Activated naive CD8-positive, alpha-beta T cell treated with anti-CD3 and anti-CD28 coated beads, Interleukin-2, amount 50 U/mL, for 24 hours (primary cell): ENCODE measurements around the gene TRIM14.

Source experiments
- ATAC-seq: fragments of 150-1000 bp; cut with Tn5 transposase; one replicate; pipeline ENCODE4 v1.10.0; 2021
- DNase-seq: peaks from one replicate; pipeline ENCODE4 v3.0.0; 2021
- H3K27ac Mint-ChIP-seq: one replicate; pipeline ENCODE4 v1.8.0; 2021; ENCODE audit warnings: mild to moderate bottlenecking, mixed read lengths
- H3K27me3 Mint-ChIP-seq: one replicate; pipeline ENCODE4 v1.8.0; 2021; ENCODE audit warnings: mixed read lengths
- H3K36me3 Mint-ChIP-seq: one replicate; pipeline ENCODE4 v1.8.0; 2021; ENCODE audit warnings: low read depth, mixed read lengths
- H3K4me1 Mint-ChIP-seq: one replicate; pipeline ENCODE4 v1.8.0; 2021; ENCODE audit warnings: mixed read lengths
- H3K4me3 Mint-ChIP-seq: one replicate; pipeline ENCODE4 v1.8.0; 2021; ENCODE audit warnings: mild to moderate bottlenecking, moderate library complexity, mixed read lengths
- H3K9me3 Mint-ChIP-seq: one replicate; pipeline ENCODE4 v1.8.0; 2021; ENCODE audit warnings: mixed read lengths

Gene TRIM14

DNA sequence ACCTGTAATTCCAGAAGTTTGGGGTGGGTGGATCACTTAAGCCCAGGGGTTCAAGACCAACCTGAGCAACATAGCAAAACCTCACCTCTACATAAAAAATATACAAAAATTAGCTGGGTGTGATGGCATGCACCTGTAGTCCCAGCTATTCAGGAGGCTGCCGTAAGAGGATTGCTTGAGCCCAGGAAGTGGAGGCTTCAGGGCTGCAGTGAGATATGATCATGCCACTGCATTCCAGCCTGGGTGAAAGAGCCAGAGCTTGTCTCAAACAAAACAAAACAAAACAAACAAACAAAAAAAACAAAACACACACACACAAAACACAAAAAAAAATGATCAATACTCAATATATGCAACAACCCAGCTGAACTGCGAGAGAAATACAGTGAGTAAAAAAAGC lies 29.5 kb upstream of the TRIM14 start:
- Mint-ChIP-seq H3K4me3 (no peak overlapping the region), H3K36me3 (peaks cover 3% of the 10 kb centered on the region), H3K9me3 (no peaks in the 10 kb centered on the region), H3K4me1 (no peaks in the 10 kb centered on the region), H3K27ac (no peak overlapping the region), H3K27me3 (no peaks in the 10 kb centered on the region)
- ATAC-seq, result no peak
- no peak for DNase-seq

DNA sequence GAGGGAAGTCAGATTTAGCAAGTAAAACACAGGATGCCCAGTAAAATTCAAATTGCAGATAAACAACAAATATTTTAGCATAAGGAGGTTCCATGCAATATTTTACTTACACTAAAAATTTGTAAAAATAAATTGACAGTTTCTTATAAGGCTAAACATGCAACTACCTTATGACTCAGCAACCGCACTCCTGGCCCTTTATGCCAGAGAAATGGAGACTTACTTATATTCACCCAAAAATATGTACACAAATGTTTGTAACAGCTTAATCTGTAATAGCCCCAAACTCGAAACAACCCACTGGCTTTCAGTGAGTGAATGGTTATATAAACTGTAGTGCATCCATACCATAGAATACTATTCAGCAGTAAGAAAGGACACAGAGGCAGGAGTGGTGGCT lies 28.6 kb upstream of the TRIM14 start:
- H3K27me3 Mint-ChIP-seq, result no peaks in the 10 kb centered on the region
- ATAC-seq (no peak), DNase-seq (no peak)
- H3K9me3 Mint-ChIP-seq, result no peaks in the 10 kb centered on the region
- no peaks in the 10 kb centered on the region for H3K4me1 Mint-ChIP-seq
- no peak overlapping the region for H3K4me3 Mint-ChIP-seq
- H3K36me3 Mint-ChIP-seq, result peaks cover 3% of the 10 kb centered on the region
- no peak overlapping the region for H3K27ac Mint-ChIP-seq

DNA sequence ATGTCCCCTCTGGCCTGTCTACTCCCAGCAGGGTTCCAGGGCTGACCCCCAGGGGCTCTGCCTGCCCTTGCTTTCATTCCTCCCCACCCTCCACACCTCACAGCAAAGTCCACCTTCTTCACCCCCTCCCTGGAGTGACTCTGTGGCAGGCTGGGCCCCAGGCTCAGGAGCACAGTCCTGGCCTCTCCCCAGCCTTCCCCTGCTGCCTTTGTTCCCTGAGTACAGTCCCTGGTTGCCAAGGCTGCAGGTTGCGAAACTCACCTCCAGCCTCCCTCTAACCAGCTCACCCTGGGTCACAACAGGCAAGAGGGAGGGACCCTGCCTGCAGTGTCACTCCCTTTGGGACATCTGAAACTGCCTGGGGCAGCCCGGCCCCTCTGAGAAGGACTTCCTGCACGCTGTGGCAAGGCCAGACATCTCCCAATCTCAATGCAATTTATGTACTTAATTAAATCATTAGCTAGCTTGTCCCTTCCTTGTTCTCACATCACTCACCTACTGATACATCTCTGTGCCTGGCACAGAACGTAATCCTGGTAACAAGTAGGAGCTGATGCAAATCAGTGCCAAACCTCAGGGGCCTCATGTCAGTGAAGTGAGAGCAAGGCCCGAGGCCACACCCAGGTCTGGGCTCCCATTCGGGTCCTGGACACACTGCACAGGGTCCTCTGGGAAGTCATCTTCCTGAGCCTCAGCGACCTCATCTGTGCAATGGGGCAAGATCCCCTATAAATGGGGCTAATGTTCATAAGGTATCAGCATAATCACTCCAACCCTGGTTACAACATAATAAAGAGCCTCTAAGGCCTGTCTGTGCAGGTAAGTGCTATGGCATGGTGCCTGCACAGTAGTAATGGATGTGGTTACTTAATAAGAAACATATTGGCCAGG lies 27.3 kb upstream of the TRIM14 start:
- H3K27ac Mint-ChIP-seq, result no peak overlapping the region
- ATAC-seq (no peak), DNase-seq (no peak)

DNA sequence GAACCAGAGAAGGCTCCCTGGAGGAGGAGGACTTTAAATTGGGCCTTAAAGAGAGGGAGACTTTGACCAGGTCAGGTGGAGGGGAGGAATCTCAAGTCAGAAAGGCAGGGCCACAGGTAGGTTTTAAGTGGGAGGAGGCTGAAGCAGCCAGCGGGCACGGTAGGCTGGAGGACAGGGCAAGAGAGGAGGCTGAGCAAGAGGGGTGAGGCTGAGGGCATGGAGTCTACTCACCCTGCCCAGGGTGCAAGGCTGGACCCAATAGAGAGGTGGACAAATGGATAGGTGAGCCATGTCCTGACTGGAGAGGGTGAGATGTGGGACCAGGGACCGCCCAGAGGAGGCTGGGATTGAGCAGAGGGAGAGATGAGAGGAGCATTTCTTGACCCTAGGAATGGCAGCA lies 25.6 kb upstream of the TRIM14 start:
- no peak overlapping the region for H3K4me3 Mint-ChIP-seq
- no peaks in the 10 kb centered on the region for H3K9me3 Mint-ChIP-seq
- peaks cover 3% of the 10 kb centered on the region for H3K36me3 Mint-ChIP-seq
- DNase-seq, result no peak
- ATAC-seq, result no peak
- H3K4me1 Mint-ChIP-seq, result no peaks in the 10 kb centered on the region
- no peak overlapping the region for H3K27ac Mint-ChIP-seq
- no peaks in the 10 kb centered on the region for H3K27me3 Mint-ChIP-seq

More for the DNA sequence above, 27.3 kb upstream of the TRIM14 start:
- Mint-ChIP-seq H3K36me3 (peaks cover 3% of the 10 kb centered on the region), H3K9me3 (no peaks in the 10 kb centered on the region), H3K4me1 (no peaks in the 10 kb centered on the region), H3K4me3 (no peak overlapping the region), H3K27me3 (no peaks in the 10 kb centered on the region)

DNA sequence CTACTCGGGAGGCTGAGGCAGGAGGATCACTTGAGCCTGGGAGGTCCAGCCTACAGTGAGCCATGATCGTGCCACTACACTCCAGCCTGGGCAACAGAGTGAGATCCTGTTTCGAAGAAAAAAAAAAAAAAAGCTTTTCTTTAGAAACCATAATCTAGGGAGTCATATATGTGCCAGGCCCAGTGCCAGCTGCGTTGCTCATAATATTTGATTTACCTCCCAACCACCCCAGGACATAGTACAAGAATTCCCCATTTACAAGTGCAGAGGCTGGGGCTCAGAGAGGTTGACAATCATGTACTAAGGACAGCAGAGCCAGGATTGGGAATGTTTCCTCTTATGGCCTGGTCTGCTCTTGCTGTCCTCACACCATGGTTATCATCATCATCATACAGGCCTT lies 25.1 kb upstream of the TRIM14 start:
- ATAC-seq (no peak), DNase-seq (no peak)
- H3K27me3 Mint-ChIP-seq, result no peaks in the 10 kb centered on the region

DNA sequence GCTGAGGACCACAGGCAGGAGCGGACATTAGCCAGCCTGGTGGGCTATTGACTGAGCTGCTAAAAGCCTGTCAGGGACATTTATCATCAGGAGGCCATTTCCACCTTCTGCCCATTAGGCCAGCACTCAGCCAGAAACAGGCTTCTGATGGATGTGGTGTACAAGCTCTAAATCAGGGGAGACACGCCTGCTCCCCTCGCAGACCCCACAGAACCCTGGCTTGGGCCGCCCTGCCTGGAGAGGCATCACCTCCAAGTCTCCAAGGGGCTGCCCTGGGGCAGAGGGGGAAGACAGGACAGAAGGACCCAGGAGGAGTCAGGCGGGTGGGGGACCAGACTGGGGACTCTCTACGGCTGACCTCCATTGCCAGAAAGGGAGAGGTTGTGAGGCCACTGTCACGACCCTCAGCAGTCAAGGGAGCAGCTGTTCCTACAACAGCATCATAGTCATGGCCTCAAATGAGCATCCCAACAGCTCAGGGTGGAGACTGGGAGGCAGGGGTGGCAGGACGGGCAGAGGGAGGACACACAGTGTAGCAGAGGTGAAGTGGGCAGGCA lies 24.0 kb upstream of the TRIM14 start:
- H3K27me3 Mint-ChIP-seq, result no peaks in the 10 kb centered on the region
- no peaks in the 10 kb centered on the region for H3K36me3 Mint-ChIP-seq
- DNase-seq (no peak), ATAC-seq (no peak)
- no peak overlapping the region for H3K27ac Mint-ChIP-seq
- no peak overlapping the region for H3K4me3 Mint-ChIP-seq
- H3K9me3 Mint-ChIP-seq, result no peaks in the 10 kb centered on the region
- no peaks in the 10 kb centered on the region for H3K4me1 Mint-ChIP-seq

More for the DNA sequence above, 25.1 kb upstream of the TRIM14 start:
- H3K4me1 Mint-ChIP-seq, result no peaks in the 10 kb centered on the region
- peaks cover 3% of the 10 kb centered on the region for H3K36me3 Mint-ChIP-seq
- no peaks in the 10 kb centered on the region for H3K9me3 Mint-ChIP-seq
- H3K4me3 Mint-ChIP-seq, result no peak overlapping the region
- H3K27ac Mint-ChIP-seq, result no peak overlapping the region

DNA sequence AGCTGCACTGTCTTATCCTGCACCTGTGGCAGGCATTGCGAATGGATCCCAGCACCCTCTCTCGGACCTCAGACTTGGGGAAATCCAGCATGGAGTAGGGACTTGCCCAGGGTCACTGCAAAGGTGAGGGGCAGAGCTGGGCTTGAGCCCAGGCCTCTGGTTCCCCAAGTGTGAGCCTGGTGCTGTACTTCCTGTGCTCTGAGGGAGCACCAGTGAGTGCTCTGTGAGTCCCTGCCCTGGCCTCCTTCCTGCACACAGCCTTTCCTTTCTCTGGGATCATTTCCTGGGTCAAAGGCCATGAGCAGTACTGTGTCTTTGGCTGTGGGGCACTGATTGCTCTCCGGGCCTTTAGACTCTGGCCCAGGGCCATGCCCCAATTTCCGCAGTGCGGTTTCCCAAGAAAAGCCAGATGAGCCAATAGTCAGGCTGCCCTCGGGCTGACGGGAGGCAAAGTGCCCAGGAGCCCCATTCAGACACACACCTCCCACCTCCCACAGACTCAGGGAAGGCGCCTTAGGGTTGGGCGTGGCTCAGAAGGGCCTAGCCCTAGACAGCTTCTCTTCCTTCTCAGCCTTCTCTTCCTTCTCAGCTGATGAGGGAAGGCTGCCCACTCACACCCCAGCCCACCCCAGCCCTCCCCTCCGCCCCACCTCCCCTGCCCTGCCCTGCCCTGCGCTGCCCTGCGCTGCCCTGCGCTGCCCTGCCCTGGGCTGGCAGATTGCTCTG lies 23.3 kb upstream of the TRIM14 start:
- ATAC-seq (no peak), DNase-seq (no peak)
- H3K9me3 Mint-ChIP-seq, result no peaks in the 10 kb centered on the region
- no peak overlapping the region for H3K27ac Mint-ChIP-seq
- no peak overlapping the region for H3K4me3 Mint-ChIP-seq
- H3K27me3 Mint-ChIP-seq, result no peaks in the 10 kb centered on the region
- H3K4me1 Mint-ChIP-seq, result no peaks in the 10 kb centered on the region
- no peaks in the 10 kb centered on the region for H3K36me3 Mint-ChIP-seq

DNA sequence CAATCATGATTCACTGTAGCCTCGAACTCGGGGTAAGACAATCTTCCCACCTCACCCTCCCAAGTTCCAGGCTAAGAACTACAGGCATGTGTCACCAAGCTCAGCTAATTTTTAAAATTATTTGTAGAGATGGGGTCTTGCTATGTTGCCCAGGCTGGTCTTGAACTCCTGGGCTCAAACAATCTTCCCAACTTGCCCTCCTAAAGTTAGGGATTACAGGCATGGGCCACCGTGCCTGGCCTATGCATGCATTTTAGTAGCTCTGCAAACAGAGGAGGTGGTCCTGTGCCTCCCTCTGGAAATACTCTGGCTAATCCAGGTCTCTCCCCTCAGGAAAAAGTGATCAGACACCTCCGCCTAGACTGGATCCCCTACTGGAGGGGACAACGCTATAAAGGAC lies 21.5 kb upstream of the TRIM14 start:
- no peak overlapping the region for H3K27ac Mint-ChIP-seq
- H3K4me3 Mint-ChIP-seq, result no peak overlapping the region
- no peaks in the 10 kb centered on the region for H3K36me3 Mint-ChIP-seq
- DNase-seq, result no peak
- no peaks in the 10 kb centered on the region for H3K9me3 Mint-ChIP-seq
- H3K4me1 Mint-ChIP-seq, result no peaks in the 10 kb centered on the region
- no peaks in the 10 kb centered on the region for H3K27me3 Mint-ChIP-seq
- ATAC-seq, result no peak

DNA sequence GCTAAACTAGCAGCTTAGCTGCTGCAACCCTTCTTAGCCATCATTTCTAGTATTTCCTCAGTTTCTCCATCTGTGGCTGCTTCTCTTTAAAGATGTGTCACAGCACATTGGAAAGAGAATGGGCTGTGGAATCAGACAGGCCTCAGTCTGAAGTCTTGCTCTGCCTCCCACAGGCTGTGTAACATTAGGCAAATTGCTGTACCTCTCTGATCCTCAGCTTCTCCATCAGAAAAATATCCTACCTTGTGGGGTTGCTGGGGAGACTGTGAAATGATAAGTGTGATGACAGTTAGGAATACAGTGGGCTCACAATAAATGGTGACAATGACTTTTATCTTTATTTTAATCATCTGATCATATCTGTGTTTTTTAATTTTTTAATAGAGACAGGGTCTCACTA lies 17.5 kb upstream of the TRIM14 start:
- no peak for DNase-seq
- H3K9me3 Mint-ChIP-seq, result no peaks in the 10 kb centered on the region
- ATAC-seq, result no peak
- no peak overlapping the region for H3K27ac Mint-ChIP-seq
- peaks cover 2% of the 10 kb centered on the region for H3K4me1 Mint-ChIP-seq
- H3K27me3 Mint-ChIP-seq, result no peaks in the 10 kb centered on the region
- H3K36me3 Mint-ChIP-seq, result no peaks in the 10 kb centered on the region
- H3K4me3 Mint-ChIP-seq, result no peak overlapping the region

DNA sequence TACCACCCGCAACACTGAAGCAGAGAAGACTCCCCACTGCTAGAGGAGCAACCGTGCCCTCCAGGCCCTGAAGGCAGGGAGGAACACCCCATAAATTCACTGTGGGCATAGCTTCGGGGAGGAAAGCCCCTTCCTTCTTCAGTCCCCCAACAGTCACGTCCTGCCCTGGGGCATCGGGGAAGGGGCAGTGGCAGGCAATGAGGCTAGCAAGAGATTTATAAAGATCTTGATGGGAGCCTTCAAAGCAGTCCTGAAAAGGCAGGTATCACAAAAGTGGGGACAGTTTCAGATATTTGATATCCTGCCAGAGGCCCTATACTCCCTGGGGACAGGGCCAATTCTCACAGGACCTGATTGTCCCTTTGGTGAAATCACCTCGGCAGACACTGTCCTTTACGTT lies 16.9 kb upstream of the TRIM14 start:
- H3K27me3 Mint-ChIP-seq, result no peaks in the 10 kb centered on the region
- H3K4me1 Mint-ChIP-seq, result peaks cover 2% of the 10 kb centered on the region
- no peak for ATAC-seq
- H3K9me3 Mint-ChIP-seq, result no peaks in the 10 kb centered on the region
- DNase-seq, result no peak
- H3K27ac Mint-ChIP-seq, result no peak overlapping the region
- H3K36me3 Mint-ChIP-seq, result no peaks in the 10 kb centered on the region
- no peak overlapping the region for H3K4me3 Mint-ChIP-seq

DNA sequence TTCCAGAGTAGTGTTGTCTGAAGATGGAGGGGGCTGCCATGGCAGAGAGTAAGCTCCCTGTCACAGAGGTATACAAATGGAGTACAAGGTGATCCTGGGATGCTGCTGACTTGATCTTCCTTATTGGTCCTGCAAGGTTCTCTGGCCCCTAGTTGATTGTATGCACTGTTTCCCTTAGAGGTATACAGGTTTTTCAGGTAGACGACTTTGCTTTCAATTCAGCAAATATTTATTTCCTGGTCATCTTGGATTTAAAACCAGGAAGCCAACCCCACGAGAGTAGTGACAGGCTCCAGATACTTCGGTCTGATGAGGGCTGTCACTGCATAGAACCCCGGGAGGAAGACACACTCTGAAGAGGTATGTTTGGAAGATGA lies 16.5 kb upstream of the TRIM14 start:
- DNase-seq (no peak), ATAC-seq (no peak)
- Mint-ChIP-seq H3K4me1 (peaks cover 2% of the 10 kb centered on the region), H3K4me3 (no peak overlapping the region), H3K27ac (no peak overlapping the region), H3K9me3 (no peaks in the 10 kb centered on the region), H3K27me3 (no peaks in the 10 kb centered on the region), H3K36me3 (no peaks in the 10 kb centered on the region)

DNA sequence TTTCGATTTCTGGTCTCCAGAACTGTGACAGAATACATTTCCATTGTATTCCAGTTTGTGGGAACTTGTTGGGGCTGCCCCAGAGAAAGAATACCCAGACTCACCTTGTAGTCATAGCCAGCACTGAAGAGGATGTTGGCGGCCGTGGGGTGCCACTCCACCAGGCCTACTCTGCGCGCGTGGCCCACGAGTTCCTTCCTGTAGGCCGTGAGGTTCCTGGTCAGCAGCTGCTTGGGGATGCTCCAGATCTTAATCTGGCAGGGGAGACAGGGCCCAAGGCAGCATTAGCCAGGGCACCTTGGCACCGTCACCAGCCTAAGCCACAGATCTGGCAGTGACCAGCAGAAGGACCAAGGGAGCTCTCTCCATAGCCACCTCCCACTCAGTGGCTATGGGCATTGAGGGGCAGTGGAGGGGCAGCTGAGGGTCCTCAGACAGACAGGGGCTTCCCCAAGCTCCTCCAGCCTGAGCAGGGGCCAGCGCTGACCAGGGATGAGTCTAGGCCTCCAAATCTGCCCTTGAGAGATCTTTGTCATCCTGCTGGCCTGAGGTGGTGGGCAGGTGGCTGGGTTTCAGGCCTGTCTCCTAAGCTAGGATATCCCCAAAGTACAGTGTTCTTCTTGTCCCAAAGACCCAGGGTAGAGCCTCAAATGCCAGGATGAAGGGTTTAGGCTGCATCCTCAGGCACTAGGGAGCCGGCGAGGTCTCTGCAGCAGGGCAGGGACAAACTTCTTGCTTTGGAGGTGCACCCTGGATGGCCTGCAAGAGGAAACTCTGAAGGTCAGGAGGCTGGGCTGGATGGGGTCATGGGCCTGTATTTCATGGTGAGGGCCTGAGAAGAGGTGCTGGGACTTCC lies 15.9 kb upstream of the TRIM14 start:
- ATAC-seq, result no peak
- Mint-ChIP-seq H3K9me3 (no peaks in the 10 kb centered on the region), H3K36me3 (no peaks in the 10 kb centered on the region), H3K27ac (no peak overlapping the region), H3K4me3 (no peak overlapping the region), H3K27me3 (no peaks in the 10 kb centered on the region), H3K4me1 (peaks cover 2% of the 10 kb centered on the region)
- no peak for DNase-seq

DNA sequence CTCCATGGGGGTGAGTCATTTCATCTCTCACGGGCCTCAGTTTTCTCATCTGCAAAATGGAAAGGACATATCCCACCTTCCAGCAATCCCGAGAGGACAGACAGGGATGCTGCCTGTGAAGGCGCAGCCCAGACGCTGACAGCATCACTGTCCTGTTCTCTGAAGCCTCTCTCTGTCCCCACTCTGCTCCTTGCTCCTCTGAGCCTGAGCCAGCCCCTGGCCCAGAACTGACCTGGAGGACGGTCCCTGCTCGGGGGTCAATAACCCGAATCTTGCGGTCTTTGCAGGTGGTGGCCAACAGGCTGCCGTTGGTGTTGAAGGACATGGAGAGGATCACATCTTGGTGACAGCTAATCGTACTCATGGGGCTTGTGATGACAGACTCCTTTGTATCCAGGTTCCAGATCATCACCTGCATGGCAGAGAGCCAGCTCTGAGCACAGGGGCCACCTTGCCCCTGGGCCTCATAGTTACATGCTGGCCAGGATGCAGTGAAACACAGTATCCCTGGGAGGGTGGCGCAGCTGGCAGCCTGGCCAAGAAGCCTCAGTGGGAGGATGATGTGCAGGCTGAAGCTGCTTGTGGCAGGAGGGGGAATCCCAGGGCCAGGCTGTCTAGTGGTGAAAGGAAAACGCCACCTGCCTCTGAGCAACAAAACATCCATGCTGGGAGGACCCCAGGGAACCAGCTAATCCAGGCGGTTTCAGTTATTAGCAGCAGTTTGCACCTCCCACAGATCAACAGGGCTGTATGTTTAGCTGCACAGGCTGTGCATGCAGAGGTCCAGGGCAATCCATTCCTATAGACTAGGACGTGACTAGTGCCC lies 14.0 kb upstream of the TRIM14 start:
- Mint-ChIP-seq H3K27me3 (no peaks in the 10 kb centered on the region), H3K4me3 (no peak overlapping the region), H3K4me1 (peaks cover 3% of the 10 kb centered on the region), H3K9me3 (no peaks in the 10 kb centered on the region), H3K27ac (no peak overlapping the region), H3K36me3 (no peaks in the 10 kb centered on the region)
- DNase-seq (no peak), ATAC-seq (peak; percentile 33)

DNA sequence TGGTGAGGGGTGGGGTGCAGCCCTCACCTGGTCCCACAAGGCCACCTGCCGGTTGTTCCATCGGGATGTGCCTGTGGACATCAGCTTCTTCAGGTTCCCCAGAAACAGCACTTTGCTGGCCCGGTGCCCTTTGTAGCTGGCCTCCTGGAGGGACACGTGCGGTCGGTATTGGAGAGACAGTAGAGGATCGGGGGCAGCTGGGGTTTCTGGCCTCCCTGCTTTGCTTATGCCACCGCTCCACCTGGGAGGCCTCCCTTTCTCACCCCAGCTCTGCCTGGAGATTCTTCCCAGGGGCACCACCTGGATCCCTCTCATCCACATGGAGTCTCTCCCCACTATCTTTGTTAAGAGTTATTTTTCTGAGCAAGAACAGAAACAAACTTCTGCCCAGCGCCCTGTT lies 13.1 kb upstream of the TRIM14 start:
- H3K9me3 Mint-ChIP-seq, result no peaks in the 10 kb centered on the region
- peaks cover 3% of the 10 kb centered on the region for H3K4me1 Mint-ChIP-seq
- no peaks in the 10 kb centered on the region for H3K36me3 Mint-ChIP-seq
- no peak for ATAC-seq
- no peak overlapping the region for H3K4me3 Mint-ChIP-seq
- no peak overlapping the region for H3K27ac Mint-ChIP-seq
- DNase-seq, result no peak
- no peaks in the 10 kb centered on the region for H3K27me3 Mint-ChIP-seq
